Gastrocnemius medialis (tissue), 4 donors: ENCODE results near the gene PARVA.

Experiments used
- CTCF ChIP-seq, 5 experiments: fragments of 450-650 bp in 3 of 5; fragments of 200-600 bp in 2 of 5; sonication (generic) in 2 of 5; IDR thresholded peaks in 4 of 5; conservative IDR thresholded peaks in 1 of 5; 1 replicate in 4 of 5; 2 replicates in 1 of 5; pipeline ENCODE4 v1.5.1; 2016 to 2019; ENCODE audit warnings: antibody characterized with exemption in 5 of 5, mild to moderate bottlenecking in 3 of 5, moderate library complexity in 3 of 5
- POLR2A ChIP-seq, 2 donors: fragments of 450-650 bp; IDR thresholded peaks; one replicate each; pipeline ENCODE4 v1.6.1; 2017; ENCODE audit warnings: antibody characterized with exemption in 2 of 2, mild to moderate bottlenecking in 2 of 2, moderate library complexity in 2 of 2

GRCh38 chr11:12544986-12545775, 167.8 kb downstream of the PARVA start:
- TF ChIP-seq POLR2A (IDR thresholded peaks at IDR 0.05) (no peak), CTCF (IDR thresholded peaks at IDR 0.05 in 4 of 5, conservative IDR thresholded peaks at IDR 0.05 in 1 of 5) (no peak)
